Nephron (organoid): Measurements from ENCODE around the gene PRKCA.

Source experiments
- H3K27ac Mint-ChIP-seq, 3 experiments: 2 replicates each; pipeline ENCODE4 v1.8.0; 2020; ENCODE audit warnings: mixed read lengths in 3 of 3, mild to moderate bottlenecking in 2 of 3, moderate library complexity in 1 of 3
- H3K27me3 Mint-ChIP-seq: 2 replicates; pipeline ENCODE4 v1.8.0; 2021; ENCODE audit warnings: low read depth, mild to moderate bottlenecking, moderate library complexity, mixed read lengths
- H3K36me3 Mint-ChIP-seq: 2 replicates; pipeline ENCODE4 v1.8.0; 2020; ENCODE audit warnings: low read depth, mixed read lengths
- H3K4me1 Mint-ChIP-seq: 2 replicates; pipeline ENCODE4 v1.8.0; 2020; ENCODE audit warnings: mixed read lengths
- H3K4me3 Mint-ChIP-seq, 3 experiments: 2 replicates each; pipeline ENCODE4 v1.8.0; 2020; ENCODE audit warnings: mild to moderate bottlenecking in 3 of 3, mixed read lengths in 3 of 3, moderate library complexity in 2 of 3
- H3K9me3 Mint-ChIP-seq: 2 replicates; pipeline ENCODE4 v1.8.0; 2020; ENCODE audit warnings: mixed read lengths
- TF ChIP-seq, protein P1 (sequence below), 3 experiments: fragments of 200-600 bp; sonication (generic); IDR thresholded peaks; one replicate each; pipeline ENCODE4 v1.5.0; 2021; ENCODE audit warnings: antibody characterized with exemption in 3 of 3; ENCODE audit not compliant: unreplicated experiment in 3 of 3

Gene PRKCA

DNA sequence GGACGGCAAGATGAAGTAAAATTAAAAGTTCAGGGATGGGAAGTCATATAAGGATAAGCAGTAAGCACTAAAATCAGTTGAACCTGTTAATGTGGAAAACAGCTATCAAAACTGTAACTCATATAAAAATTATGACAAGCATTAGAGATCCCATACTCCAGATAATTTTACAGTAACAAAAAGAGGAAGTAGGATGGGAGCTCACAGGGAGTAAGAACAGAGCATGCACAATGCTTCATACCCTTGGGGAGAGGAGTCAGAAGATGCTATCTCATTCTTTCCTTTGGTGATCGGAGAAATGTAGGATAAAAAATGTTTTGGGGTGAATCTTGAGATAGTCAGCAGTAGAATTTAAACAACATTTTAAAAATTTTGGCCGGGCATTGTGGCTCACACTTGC lies 367.8 kb downstream of the PRKCA start:
- TF ChIP-seq, protein P1, sequence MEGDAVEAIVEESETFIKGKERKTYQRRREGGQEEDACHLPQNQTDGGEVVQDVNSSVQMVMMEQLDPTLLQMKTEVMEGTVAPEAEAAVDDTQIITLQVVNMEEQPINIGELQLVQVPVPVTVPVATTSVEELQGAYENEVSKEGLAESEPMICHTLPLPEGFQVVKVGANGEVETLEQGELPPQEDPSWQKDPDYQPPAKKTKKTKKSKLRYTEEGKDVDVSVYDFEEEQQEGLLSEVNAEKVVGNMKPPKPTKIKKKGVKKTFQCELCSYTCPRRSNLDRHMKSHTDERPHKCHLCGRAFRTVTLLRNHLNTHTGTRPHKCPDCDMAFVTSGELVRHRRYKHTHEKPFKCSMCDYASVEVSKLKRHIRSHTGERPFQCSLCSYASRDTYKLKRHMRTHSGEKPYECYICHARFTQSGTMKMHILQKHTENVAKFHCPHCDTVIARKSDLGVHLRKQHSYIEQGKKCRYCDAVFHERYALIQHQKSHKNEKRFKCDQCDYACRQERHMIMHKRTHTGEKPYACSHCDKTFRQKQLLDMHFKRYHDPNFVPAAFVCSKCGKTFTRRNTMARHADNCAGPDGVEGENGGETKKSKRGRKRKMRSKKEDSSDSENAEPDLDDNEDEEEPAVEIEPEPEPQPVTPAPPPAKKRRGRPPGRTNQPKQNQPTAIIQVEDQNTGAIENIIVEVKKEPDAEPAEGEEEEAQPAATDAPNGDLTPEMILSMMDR (IDR thresholded peaks at IDR 0.05; ENCODE audit: unreplicated experiment in 3 of 3), result no peak
- peaks cover 19% of the 10 kb centered on the region for H3K36me3 Mint-ChIP-seq
- no peak overlapping the region for H3K4me3 Mint-ChIP-seq
- H3K27me3 Mint-ChIP-seq, result peaks cover 9% of the 10 kb centered on the region
- H3K9me3 Mint-ChIP-seq, result peaks cover 18% of the 10 kb centered on the region
- H3K27ac Mint-ChIP-seq, result no peak overlapping the region
- no peaks in the 10 kb centered on the region for H3K4me1 Mint-ChIP-seq

DNA sequence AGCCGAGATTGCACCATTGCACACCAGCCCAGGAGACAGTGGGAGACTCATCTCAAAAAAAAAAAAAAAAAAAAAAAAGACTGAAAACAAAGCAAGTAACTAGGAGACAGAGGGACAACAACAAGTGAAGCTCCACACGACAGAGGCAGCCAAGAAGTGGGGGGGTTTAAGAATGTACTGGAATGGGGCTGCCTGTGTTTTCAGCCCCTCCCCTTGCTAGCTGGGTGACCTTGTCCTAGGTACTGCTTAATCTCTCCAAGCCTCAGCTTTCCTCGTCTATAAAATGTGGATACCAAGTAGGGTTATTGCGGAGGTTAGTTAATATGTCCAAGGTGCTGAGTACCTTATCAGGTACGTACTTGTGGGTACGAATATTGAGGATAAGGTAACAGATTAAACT lies 368.7 kb downstream of the PRKCA start:
- H3K4me1 Mint-ChIP-seq, result no peaks in the 10 kb centered on the region

DNA sequence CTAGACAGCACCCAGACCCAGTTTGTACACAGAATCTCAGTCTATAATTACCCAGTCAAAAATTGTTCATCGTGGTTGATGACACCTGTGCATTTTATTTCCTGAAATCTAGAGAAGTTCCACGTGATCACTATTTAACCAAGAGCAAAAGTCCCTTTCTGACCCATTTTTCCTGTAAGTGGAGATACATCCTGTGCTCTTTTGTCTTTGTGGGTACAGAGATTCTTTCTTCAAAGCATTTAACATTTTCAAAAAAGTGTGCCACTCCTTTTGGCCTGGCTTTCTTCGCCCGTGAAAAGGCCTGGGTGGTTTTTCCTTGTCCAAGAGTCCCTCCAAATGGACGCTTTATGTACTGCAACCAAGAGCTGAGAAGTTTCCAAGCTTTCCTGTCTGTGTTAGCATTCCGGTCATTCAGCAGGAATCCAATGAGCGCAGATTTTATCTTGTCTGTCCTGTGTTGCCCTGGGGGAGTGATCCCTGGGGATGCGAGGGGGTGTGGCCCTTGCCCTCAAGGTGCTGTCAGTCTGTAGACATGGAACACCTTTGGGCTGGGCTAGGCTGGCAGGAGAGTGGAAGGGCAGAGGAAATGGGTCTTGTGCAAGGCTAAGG lies 371.4 kb downstream of the PRKCA start:
- TF ChIP-seq, protein P1 (IDR thresholded peaks at IDR 0.05; ENCODE audit: unreplicated experiment in 3 of 3), result peak; percentile 60 to 82 (median 72)
- Mint-ChIP-seq H3K27ac (no peak overlapping the region), H3K9me3 (peaks cover 5% of the 10 kb centered on the region), H3K4me3 (no peak overlapping the region), H3K36me3 (peaks cover 6% of the 10 kb centered on the region), H3K4me1 (no peaks in the 10 kb centered on the region), H3K27me3 (peaks cover 17% of the 10 kb centered on the region)

More for the DNA sequence above, 368.7 kb downstream of the PRKCA start:
- Mint-ChIP-seq H3K27ac (no peak overlapping the region), H3K36me3 (peaks cover 19% of the 10 kb centered on the region), H3K9me3 (peaks cover 18% of the 10 kb centered on the region), H3K27me3 (peaks cover 14% of the 10 kb centered on the region), H3K4me3 (no peak overlapping the region)
- TF ChIP-seq, protein P1 (IDR thresholded peaks at IDR 0.05; ENCODE audit: unreplicated experiment in 3 of 3), result no peak

DNA sequence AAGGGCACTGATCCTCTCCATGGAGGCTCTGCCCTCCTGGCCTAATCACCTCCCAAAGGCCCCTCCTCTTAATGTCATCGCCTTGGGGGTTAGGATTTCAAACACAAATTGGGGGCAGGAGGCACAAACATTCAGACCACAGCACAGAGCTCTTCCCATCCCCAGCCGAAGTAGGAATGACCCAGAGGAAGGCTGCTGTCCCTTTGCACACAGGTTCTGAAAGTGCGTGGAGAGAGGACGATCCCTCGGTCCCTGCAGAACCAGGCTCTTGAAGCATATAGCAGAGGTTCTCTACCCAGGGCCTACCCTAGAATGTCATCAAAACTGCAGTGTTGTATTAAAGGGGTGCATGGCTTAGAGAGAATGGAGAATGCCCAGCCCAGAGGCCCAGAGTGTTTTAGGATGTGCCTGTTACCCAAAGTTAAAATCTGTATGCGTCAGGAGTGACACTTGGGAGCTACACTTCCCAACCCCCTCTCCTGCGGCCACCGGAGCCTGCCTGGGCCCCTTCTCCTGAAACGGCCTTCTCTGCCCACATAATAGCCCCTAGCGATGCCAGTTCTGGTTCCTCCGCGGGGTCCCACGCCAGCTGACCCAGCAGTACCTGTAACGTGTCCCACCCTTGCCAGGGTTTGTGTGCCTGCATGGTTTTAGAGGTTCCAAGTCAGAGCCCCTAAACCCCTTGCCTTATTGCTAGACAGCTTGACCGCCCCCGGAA lies 373.0 kb downstream of the PRKCA start:
- Mint-ChIP-seq H3K4me3 (no peak overlapping the region), H3K9me3 (peaks cover 3% of the 10 kb centered on the region), H3K27me3 (peaks cover 17% of the 10 kb centered on the region), H3K4me1 (no peaks in the 10 kb centered on the region), H3K36me3 (peaks cover 4% of the 10 kb centered on the region), H3K27ac (no peak overlapping the region)
- TF ChIP-seq, protein P1 (IDR thresholded peaks at IDR 0.05; ENCODE audit: unreplicated experiment in 3 of 3), result no peak

DNA sequence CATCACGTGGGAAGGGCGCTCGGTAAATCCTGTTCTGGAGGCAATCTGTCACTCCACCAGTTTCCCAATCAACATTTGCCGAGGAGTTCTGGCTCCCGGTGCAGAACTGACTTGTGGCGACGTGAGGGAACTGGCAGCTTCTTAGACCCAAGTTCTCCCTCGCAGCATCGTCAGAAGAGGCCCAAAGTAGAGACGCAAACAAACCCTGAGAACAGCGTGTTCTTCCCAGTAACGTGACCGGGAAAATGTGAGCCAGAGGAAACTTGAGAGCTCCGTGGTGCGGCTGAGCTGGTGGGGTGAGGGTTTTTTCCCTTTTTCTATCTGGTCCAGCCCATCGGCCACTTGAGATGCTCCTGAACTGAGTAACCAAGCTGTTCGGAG lies 373.6 kb downstream of the PRKCA start:
- H3K4me3 Mint-ChIP-seq, result no peak overlapping the region
- no peak overlapping the region for H3K27ac Mint-ChIP-seq

More for the DNA sequence above, 373.6 kb downstream of the PRKCA start:
- H3K27me3 Mint-ChIP-seq, result peaks cover 17% of the 10 kb centered on the region
- TF ChIP-seq, protein P1 (IDR thresholded peaks at IDR 0.05; ENCODE audit: unreplicated experiment in 3 of 3), result no peak
- H3K9me3 Mint-ChIP-seq, result peaks cover 3% of the 10 kb centered on the region
- H3K4me1 Mint-ChIP-seq, result no peaks in the 10 kb centered on the region
- peaks cover 4% of the 10 kb centered on the region for H3K36me3 Mint-ChIP-seq
